IMR-90 (cell line): Measurements from ENCODE around the gene NAT8. TPM values are rescaled to one million over a fixed set of nuclear protein-coding genes. Genes with fewer than 3 reads are reported as not detected.

Experiments
- ATAC-seq: fragments of 200-7000 bp; cut with Tn5 transposase; 2 replicates; pipeline ENCODE4 v1.9.1; 2020; ENCODE audit warnings: low read depth, mild to moderate bottlenecking, moderate library complexity
- BruUV-seq: library from RNA; stranded (reverse); fragments of 400-500 nt; replicated peaks from 2 replicates; lab custom pipeline; 2021; lab: Mats Ljungman, UMichigan
- CTCF ChIA-PET: fragments of 300-600 bp; formaldehyde crosslinking; extraction: SDS; loops from one replicate; lab custom pipeline; 2021; ENCODE audit warnings: antibody characterized with exemption; lab: Yijun Ruan, JAX
- POLR2A ChIA-PET: fragments of 300-600 bp; sonication (Branson Sonifier 250); formaldehyde crosslinking; loops from one replicate; lab custom pipeline; 2022; ENCODE audit warnings: antibody characterized with exemption; ENCODE audit not compliant: unreplicated experiment; lab: Charles Lee
- DNase-seq: peaks from one replicate; pipeline ENCODE4 v3.0.0; 2013
- H2AFZ ChIP-seq: replicated peaks from 2 replicates; pipeline ENCODE3; 2013; ENCODE audit warnings: low read length, mild to moderate bottlenecking; ENCODE audit not compliant: poor library complexity
- H2AK5ac ChIP-seq: 2 replicates; pipeline ENCODE4 v1.6.1; 2013; ENCODE audit warnings: low read depth, low read length, inconsistent platforms
- H2AK9ac ChIP-seq: replicated peaks from 2 replicates; pipeline ENCODE3; 2013; ENCODE audit warnings: mild to moderate bottlenecking, low read depth, low read length, moderate library complexity; ENCODE audit not compliant: poor library complexity
- H2BK120ac ChIP-seq: 2 replicates; pipeline ENCODE4 v1.6.1; 2013; ENCODE audit warnings: low read depth, low read length, inconsistent platforms
- H2BK15ac ChIP-seq: 3 replicates; pipeline ENCODE4 v1.6.1; 2013; ENCODE audit warnings: low read depth, low read length, inconsistent platforms
- H2BK20ac ChIP-seq: 2 replicates; pipeline ENCODE4 v1.6.1; 2013; ENCODE audit warnings: low read depth, mild to moderate bottlenecking, inconsistent platforms, low read length, moderate library complexity
- H2BK5ac ChIP-seq: 2 replicates; pipeline ENCODE4 v1.6.1; 2013; ENCODE audit warnings: mild to moderate bottlenecking, low read depth, low read length, inconsistent platforms; ENCODE audit not compliant: poor library complexity, severe bottlenecking
- H3K14ac ChIP-seq: replicated peaks from 2 replicates; pipeline ENCODE4 v1.6.1; 2013; ENCODE audit warnings: low read depth, low read length, inconsistent platforms
- H3K18ac ChIP-seq: 2 replicates; pipeline ENCODE4 v1.6.1; 2013; ENCODE audit warnings: low read depth, low read length, control low read depth
- H3K23ac ChIP-seq: 2 replicates; pipeline ENCODE4 v1.6.1; 2013; ENCODE audit warnings: low read depth, low read length, inconsistent platforms
- H3K27ac ChIP-seq: 2 replicates; pipeline ENCODE4 v1.5.1; 2013; ENCODE audit warnings: mild to moderate bottlenecking, control low read depth, low read length; ENCODE audit not compliant: insufficient read depth
- H3K27me3 ChIP-seq: 2 replicates; pipeline ENCODE4 v1.6.1; 2013; ENCODE audit warnings: low read length; ENCODE audit not compliant: control insufficient read depth, insufficient read depth
- H3K36me3 ChIP-seq: 2 replicates; pipeline ENCODE4 v1.6.1; 2013; ENCODE audit warnings: low read length, mixed read lengths; ENCODE audit not compliant: control insufficient read depth, insufficient read depth
- H3K4ac ChIP-seq: 2 replicates; pipeline ENCODE4 v1.6.1; 2013; ENCODE audit warnings: low read depth, low read length, inconsistent platforms
- H3K4me1 ChIP-seq: 2 replicates; pipeline ENCODE4 v1.6.1; 2013; ENCODE audit warnings: low read length, mixed read lengths; ENCODE audit not compliant: control insufficient read depth, insufficient read depth
- H3K4me2 ChIP-seq: 2 replicates; pipeline ENCODE4 v1.6.1; 2013; ENCODE audit warnings: low read depth, mild to moderate bottlenecking, control low read depth, low read length, moderate library complexity
- H3K4me3 ChIP-seq: 2 replicates; pipeline ENCODE4 v1.5.1; 2013; ENCODE audit warnings: low read depth, mild to moderate bottlenecking, control low read depth, low read length, moderate library complexity; ENCODE audit not compliant: insufficient read depth
- H3K56ac ChIP-seq: 2 replicates; pipeline ENCODE4 v1.6.1; 2013; ENCODE audit warnings: low read length, inconsistent platforms; ENCODE audit not compliant: insufficient read depth; ENCODE audit errors: extremely low read depth
- H3K79me1 ChIP-seq, 2 experiments: 2 replicates each; pipeline ENCODE4 v1.6.1; 2013; ENCODE audit warnings: low read length in 2 of 2, inconsistent platforms in 1 of 2, low read depth in 1 of 2
- H3K9ac ChIP-seq: 2 replicates; pipeline ENCODE4 v1.6.1; 2013; ENCODE audit warnings: low read depth, low read length, control low read depth
- H3K9me1 ChIP-seq: 2 replicates; pipeline ENCODE4 v1.6.1; 2013; ENCODE audit warnings: low read length, inconsistent platforms; ENCODE audit not compliant: insufficient read depth
- H3K9me3 ChIP-seq: 2 replicates; pipeline ENCODE4 v1.6.1; 2013; ENCODE audit warnings: low read length; ENCODE audit not compliant: control insufficient read depth, insufficient read depth
- H4K20me1 ChIP-seq: 2 replicates; pipeline ENCODE4 v1.6.1; 2013; ENCODE audit warnings: low read length, inconsistent platforms; ENCODE audit not compliant: insufficient read depth
- H4K5ac ChIP-seq: 2 replicates; pipeline ENCODE4 v1.6.1; 2013; ENCODE audit warnings: mild to moderate bottlenecking, low read depth, low read length, control low read depth
- H4K8ac ChIP-seq, 2 experiments: 2 replicates each; pipeline ENCODE4 v1.6.1; 2013; ENCODE audit warnings: low read depth in 2 of 2, low read length in 2 of 2, control low read depth in 1 of 2, inconsistent platforms in 1 of 2
- H4K91ac ChIP-seq: 2 replicates; pipeline ENCODE4 v1.6.1; 2013; ENCODE audit warnings: low read depth, low read length, inconsistent platforms; ENCODE audit not compliant: insufficient read depth
- FOS ChIP-seq: fragments of 150-350 bp; IDR thresholded peaks from 2 replicates; pipeline ENCODE4 v1.6.1; 2016; ENCODE audit warnings: low read depth, low read length
- WGBS, 2 experiments: methylation state at CpG; one replicate each; pipeline versions ENCODE4 v1.1.5 to v1.1.7; 2013; ENCODE audit warnings: missing lambda C conversion rate in 2 of 2; ENCODE audit not compliant: insufficient read length in 1 of 2; ENCODE audit errors: extremely low coverage in 2 of 2; 5-methylcytosine and 5-hydroxymethylcytosine counted together
- dilution Hi-C: fragments of 300-500 bp; cut with HindIII; formaldehyde crosslinking; loops from one replicate; pipeline ENCODE4 v1.14.3; 2018; ENCODE audit warnings: low sequenced_read_pairs; ENCODE audit not compliant: unreplicated experiment
- in situ Hi-C: fragments of 300-500 bp; cut with MboI; formaldehyde crosslinking; loops from 3 replicates; pipeline ENCODE4 v1.14.3; 2019; ENCODE audit warnings: low sequenced_read_pairs, inconsistent platforms, mixed read lengths
- intact Hi-C: fragments of 100-400 bp; cut with micrococcal nuclease; formaldehyde crosslinking; loops from 2 replicates; pipeline ENCODE4 v1.10.0; 2022
- polyA plus RNA-seq, 3 experiments: library from polyadenylated mRNA; depleted of rRNA; stranded (reverse); fragments of >200 nt; gene quantifications; 2 replicates each; pipeline ENCODE4 v1.2.3, GENCODE V29; 2012; ENCODE audit warnings: low replicate concordance in 1 of 3
- total RNA-seq: library from RNA; depleted of rRNA; stranded (reverse); fragments of >200 nt; gene quantifications from 2 replicates; pipeline ENCODE4 v1.2.3, GENCODE V29; 2012

Gene NAT8
- total and polyA plus RNA-seq, 2 of the 4 experiments (the other 2 are of a cell fraction) = not detected

- H2BK20ac ChIP-seq = no peak overlapping the region
- ChIA-PET CTCF (no interaction called here), POLR2A (no interaction called here)
- no peak overlapping the region for H2BK120ac ChIP-seq
- in situ Hi-C loops (no loop called here), intact Hi-C loops (no loop called here), dilution Hi-C loops (no loop called here)
- no peak overlapping the region for H2AFZ ChIP-seq
- H3K56ac ChIP-seq = no peak overlapping the region
- no TSS peak for BruUV-seq
- no peak overlapping the region for H2AK5ac ChIP-seq
- H3K27ac ChIP-seq = no peak overlapping the region
- H3K4me2 ChIP-seq = no peak overlapping the region
- DNase-seq (no peak), ATAC-seq (no peak)
- no peak overlapping the region for H2BK5ac ChIP-seq
- no peak overlapping the region for H3K9ac ChIP-seq
- H2BK15ac ChIP-seq = no peak overlapping the region
- TF ChIP-seq FOS = no peak
- H4K91ac ChIP-seq = no peak overlapping the region
- no peaks in the 10 kb centered on the region for H3K9me3 ChIP-seq
- no CpG with 5 or more reads among the region's 2 CpGs for WGBS, 2 experiments
- no peak overlapping the region for H4K5ac ChIP-seq
- H3K14ac ChIP-seq = no peak overlapping the region
- no peak overlapping the region for H4K8ac ChIP-seq
- H3K23ac ChIP-seq = no peak overlapping the region
- H3K4me1 ChIP-seq = no peaks in the 10 kb centered on the region
- H3K4ac ChIP-seq = no peak overlapping the region
- H3K18ac ChIP-seq = no peak overlapping the region
- H3K9me1 ChIP-seq = no peaks in the 10 kb centered on the region
- no peak overlapping the region for H2AK9ac ChIP-seq
- no peaks in the 10 kb centered on the region for H3K79me1 ChIP-seq
- H3K36me3 ChIP-seq = no peaks in the 10 kb centered on the region
- no peaks in the 10 kb centered on the region for H4K20me1 ChIP-seq
- peaks cover 1% of the 10 kb centered on the region; the same call in 1 of the 2 replicates for H3K27me3 ChIP-seq
- H3K4me3 ChIP-seq = no peak overlapping the region
Measured at GRCh38 chr2:73654175-73654574, 12.0 kb upstream of the NAT8 start.
